HG02970 (cell line): ENCODE results near the gene RAD23B.

ENCODE experiments used
- ATAC-seq: cut with Tn5 transposase; IDR thresholded peaks from one replicate; pipeline ENCODE4 v1.9.1; 2021; ENCODE audit warnings: mild to moderate bottlenecking, moderate library complexity, moderate number of reproducible peaks; ENCODE audit not compliant: unreplicated experiment, low FRiP score

RAD23B gene

DNA sequence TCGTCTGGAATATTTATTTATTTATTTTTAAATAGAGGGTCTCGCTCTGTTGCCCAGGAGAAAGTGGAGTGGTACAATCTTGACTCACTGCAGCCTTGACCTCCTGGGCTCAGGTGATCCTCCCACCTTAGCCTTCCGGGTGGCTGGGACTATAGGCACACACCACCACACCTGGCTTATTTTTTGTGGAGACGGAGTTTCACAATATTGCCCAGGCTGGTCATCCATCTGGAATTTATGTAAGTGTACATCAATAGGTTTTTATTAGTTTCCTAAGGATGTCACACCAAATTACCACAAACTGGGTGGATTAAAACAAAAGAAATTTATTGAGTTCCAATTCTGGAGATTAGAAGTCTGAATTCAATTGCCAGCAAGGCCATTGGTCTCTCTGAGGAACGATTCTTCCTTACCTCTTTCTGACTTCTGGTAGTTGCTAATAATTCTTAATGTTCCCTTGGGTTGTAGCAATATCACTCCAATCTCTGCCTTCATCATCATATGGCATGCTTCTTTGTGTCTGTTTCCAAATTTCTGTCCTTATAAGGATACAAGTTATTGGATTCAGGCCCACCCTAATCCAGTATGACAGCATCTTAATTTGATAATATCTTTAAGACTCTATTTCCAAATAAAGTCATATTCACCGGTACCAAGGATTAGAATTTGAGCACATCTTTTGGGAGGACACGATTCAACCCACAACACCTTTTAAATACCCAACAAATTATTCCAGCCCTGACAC, 16.3 kb upstream of the RAD23B start:
- no peak for ATAC-seq

DNA sequence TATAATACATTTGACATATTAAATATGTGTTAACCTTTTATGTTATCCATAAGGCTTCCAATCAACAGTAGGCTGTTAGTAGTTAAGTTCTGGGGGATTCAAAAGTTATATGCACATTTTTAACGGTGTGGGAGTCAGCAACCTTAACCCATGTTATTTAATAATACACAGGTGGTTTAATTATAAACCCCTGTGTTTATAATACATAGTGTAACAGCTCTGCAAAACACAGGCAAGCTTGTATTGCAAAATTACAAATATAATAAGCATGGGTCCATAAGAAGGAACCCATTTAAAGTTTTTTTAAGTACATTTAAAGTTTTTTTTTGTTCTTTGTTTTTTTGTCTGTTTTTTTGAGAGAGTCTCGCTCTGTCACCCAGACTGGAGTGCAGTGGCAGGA, 14.5 kb upstream of the RAD23B start:
- no peak for ATAC-seq

DNA sequence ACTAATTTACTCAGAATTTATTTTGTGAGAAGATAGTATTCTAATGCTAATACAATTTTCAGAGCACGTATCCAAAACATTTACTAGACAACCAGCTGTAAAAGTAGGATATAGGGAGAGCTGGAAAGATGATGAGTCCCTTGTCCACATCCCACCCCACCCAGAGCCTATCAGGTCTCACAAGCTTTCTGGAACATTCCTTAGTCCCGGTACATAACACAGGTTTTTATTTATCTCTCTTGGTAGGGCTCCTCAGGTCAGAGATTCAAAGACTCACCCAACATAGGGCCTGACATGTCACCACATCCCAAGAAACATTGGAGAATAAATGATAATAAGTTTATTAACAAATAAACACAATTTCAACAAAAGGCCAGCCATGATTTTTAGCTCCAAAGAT, 13.8 kb upstream of the RAD23B start:
- no peak for ATAC-seq

DNA sequence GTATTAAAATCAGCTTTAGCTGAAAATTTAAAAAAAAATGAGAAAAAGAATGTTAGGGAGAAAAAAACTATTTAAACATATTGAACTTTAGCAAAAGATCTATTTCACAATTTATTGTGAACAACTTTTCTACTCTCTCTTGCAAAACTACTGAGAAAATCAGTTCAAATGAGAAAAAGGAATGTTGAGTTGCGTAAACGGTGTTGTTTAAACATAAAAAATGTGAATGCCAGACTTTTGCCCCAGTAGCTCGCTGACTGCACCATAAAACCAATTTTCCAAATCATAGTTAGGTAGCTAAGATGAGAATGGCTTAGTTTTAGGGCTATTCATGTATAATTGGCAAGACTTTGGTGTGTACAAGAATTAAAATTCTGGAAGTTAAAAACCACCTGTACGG, 13.4 kb upstream of the RAD23B start:
- no peak for ATAC-seq

DNA sequence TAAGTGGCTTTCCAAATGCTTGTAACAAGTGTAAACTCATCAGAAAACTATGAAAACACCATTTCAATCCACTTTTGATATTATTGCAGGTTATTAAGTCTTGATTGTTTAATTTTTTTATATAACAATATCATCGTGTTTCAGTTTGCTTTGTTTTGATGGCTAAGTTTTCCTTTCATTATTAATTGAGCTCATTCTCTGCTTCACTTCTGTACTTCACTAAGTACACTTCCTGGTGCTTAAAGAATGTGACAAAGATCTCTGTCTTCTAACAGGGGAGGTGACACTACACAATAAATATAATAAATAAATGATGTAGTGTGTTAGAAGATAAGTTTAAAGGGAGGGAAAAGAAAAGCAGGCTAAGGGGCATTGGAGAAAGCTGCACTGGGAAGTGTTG, 13.0 kb upstream of the RAD23B start:
- ATAC-seq, result no peak

DNA sequence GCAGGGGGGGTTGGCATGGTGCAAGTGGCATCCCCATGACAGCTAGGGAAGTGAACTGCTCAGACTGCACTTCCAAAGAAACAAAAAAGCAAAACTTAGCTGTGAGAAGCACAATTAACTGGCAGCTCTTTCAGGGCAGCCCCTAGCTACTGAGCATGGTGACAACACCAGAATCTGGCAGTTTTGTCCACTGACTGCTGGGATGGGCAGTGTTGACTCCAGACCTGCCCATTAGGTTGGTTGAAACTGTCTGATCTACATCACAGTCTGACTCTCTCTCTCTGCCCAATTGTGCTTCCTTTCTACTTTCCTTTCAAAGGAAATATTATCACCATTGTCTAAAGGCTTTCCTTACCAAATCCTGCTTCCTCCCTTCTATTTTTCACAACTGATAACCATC, 12.5 kb upstream of the RAD23B start:
- no peak for ATAC-seq

- ATAC-seq, result no peak
These were observed 9.4 kb upstream of the RAD23B start for GRCh38 chr9:107273634-107274033.

DNA sequence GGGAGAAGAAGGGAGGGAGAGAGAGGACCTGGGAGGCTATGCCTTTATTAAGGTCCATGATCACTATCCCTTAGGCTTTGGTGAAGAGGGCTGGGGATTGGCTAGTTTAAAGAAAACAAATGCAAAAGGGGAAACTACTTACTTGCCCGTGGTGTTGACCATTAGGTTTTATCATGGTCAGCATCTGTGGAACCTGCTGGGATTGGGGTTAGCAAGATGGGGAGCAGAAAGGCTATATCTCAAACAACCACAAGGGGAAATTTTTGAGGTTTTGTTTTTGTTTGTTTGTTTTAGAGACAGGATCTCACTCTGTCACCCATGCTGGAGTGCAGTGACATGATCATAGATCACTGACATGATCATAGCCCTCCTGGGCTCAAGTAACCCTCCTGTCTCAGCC, 9.0 kb upstream of the RAD23B start:
- no peak for ATAC-seq

DNA sequence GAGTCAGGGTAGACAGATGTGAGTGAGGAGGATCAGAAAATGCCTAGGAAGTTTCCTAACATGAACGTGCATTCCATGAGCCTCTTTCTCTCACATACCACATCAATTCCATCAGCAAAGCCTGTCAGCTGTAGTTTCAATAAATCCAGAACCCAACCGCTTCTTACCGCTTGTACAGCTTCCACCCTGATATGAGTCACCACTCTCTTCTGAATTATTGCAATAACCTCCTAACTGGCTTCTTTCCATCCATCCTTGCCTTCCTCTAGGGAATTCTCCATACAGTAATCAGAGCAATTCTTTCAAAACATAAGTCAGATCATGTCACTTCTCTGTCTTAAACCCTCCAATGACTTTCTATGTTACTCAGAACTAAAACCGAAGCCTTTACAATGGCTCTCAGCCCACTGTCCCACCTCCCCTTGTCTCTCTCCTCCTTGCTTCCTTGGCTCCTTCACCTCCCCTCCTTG, 8.1 kb upstream of the RAD23B start:
- no peak for ATAC-seq

- ATAC-seq, result no peak
These were observed 7.5 kb upstream of the RAD23B start for GRCh38 chr9:107275530-107275929.

DNA sequence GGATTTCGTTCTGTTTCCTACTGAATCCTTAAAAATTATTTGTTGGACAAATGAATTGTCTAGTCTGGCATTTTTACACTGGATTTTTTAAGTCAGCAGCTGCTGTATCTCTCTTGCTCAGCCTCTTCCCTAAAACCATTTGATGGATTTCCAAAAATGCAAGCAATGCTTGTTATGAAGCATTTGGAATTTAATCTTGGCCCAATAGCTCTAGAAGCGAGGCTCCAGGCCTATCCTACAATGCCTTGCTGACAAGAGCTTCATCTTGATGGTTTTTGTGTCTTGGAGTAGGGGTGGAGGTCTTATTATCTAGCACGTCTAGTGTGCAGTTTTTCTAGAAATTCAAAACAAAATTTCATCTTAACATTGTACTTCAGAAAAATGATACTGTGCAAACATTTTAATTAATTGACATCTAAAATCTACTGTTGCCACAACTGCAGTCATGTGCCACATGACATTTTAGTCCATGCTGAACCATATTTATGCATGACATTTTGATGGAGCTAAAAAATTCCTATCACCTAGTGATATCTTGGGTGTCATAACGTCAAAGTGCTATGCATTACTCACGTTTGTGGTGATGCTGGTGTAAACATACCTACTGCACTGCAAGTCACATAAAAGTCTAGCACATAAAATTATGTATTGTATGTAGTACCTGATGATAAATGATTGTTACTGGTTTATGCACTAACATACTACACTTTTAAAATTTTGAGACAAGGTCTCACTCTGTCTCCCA, 5.9 kb upstream of the RAD23B start:
- no peak for ATAC-seq

- no peak for ATAC-seq
These were observed 5.3 kb upstream of the RAD23B start for GRCh38 chr9:107277801-107278200.

GRCh38 chr9:107279086-107279485, 4.0 kb upstream of the RAD23B start:
- ATAC-seq, result no peak

- ATAC-seq, result no peak
These were observed 2.5 kb upstream of the RAD23B start for GRCh38 chr9:107280543-107280942.

- ATAC-seq, result no peak
These were observed 1.9 kb upstream of the RAD23B start for GRCh38 chr9:107281184-107281583.

GRCh38 chr9:107281922-107282667, 984 bp upstream of the RAD23B start:
- ATAC-seq, result peak; percentile 0

DNA sequence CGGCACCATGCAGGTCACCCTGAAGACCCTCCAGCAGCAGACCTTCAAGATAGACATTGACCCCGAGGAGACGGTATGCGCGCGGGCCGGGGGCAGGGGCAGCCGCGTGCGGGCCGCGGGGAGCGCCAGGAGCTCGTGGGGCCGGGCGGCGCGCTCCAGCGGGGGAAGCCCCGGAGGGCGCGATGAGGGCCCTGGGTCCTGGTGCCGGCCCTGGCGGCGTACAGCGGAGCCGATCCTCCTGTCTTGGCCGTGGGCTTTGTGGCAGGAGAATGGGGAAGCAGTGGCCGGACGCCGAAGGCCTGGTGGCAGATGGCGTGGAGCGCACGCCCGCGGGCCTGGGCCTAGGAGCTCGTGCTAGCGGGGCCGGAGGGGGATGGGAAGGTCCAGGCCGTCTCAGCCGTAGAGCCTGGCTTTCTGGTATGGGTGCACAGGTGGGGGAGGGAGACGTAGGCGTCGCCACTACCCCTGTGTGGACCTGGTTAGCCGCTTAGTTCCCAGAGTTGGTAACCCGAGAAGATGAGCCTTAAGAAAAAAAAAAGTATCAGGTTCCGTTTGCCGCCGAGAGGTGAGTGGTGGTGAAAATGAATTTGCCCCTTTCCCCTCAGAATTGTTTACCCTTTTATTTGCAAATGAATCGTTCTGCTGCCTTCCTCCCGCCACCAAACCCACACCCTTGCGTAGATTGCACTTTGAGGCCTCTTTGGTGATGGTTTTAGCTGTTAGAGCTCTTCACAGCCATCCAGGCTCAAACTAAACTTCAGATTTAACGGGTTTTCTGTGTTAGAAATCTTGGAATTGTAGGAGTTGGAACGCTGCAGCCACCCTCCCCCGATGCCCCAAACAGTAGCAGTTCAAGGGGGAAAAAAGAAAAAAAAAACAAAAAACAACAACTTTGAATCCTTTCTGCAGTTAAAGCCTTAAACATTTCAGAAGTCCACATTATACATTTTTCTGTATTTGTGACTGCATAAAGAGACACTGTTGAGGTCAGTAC, 841 bp downstream of the RAD23B start:
- peak; percentile 34 for ATAC-seq

GRCh38 chr9:107284636-107285035, 1.6 kb downstream of the RAD23B start:
- ATAC-seq, result no peak

GRCh38 chr9:107285286-107285685, 2.2 kb downstream of the RAD23B start:
- no peak for ATAC-seq

- ATAC-seq, result no peak
These were observed 3.0 kb downstream of the RAD23B start for GRCh38 chr9:107286057-107286456.
